Upper lobe of right lung (tissue), 1 donor: ENCODE results near the gene MAT2A. TPM values are rescaled to one million over a fixed set of nuclear protein-coding genes. Genes with fewer than 3 reads are reported as not detected.
"Not testable (repeated sequence)": the region's sequence is repeated elsewhere in the genome, so short reads cannot be mapped to it uniquely, and the experiment has no call there.

ENCODE experiments used
- ATAC-seq: fragments of 200-7000 bp; cut with Tn5 transposase; one replicate; pipeline ENCODE4 v1.9.1; 2020; ENCODE audit warnings: mild to moderate bottlenecking, moderate library complexity
- DNase-seq: peaks from one replicate; pipeline ENCODE4 v3.0.0-alpha.2; 2020
- H3K27ac ChIP-seq: fragments of 200-600 bp; one replicate; pipeline ENCODE4 v1.8.0; 2022
- H3K27me3 ChIP-seq: fragments of 200-600 bp; one replicate; pipeline ENCODE4 v1.8.0; 2022; ENCODE audit warnings: mild to moderate bottlenecking
- H3K36me3 ChIP-seq: fragments of 200-600 bp; one replicate; pipeline ENCODE4 v1.8.0; 2022
- H3K4me1 ChIP-seq: fragments of 200-600 bp; one replicate; pipeline ENCODE4 v1.8.0; 2022
- H3K4me3 ChIP-seq: fragments of 200-600 bp; one replicate; pipeline ENCODE4 v1.8.0; 2022; ENCODE audit warnings: mild to moderate bottlenecking
- H3K9me3 ChIP-seq: fragments of 200-600 bp; one replicate; pipeline ENCODE4 v1.8.0; 2022
- CTCF ChIP-seq: fragments of 200-600 bp; IDR thresholded peaks from one replicate; pipeline ENCODE4 v1.8.0; 2022; ENCODE audit warnings: antibody characterized with exemption
- intact Hi-C: fragments of 100-400 bp; cut with DNase I; formaldehyde crosslinking; loops from one replicate; pipeline ENCODE4 v1.11.0; 2022
- total RNA-seq: library from RNA; stranded (reverse); fragmentation: NEBNext Ultra II Directional; extraction: Animal tissue kit (Norgen Biotek cat#: 25700); gene quantifications from one replicate; pipeline ENCODE4 v1.2.1, GENCODE V29; 2021
- donor health status: DM: no; HTN: yes; CAD: no; lungs with severe emphysema.

The MAT2A gene
- total RNA-seq, 1 donor from 2014 or later = 212 TPM

GRCh38 chr2:85541753-85542457 lies 2.9 kb downstream of the MAT2A start:
- no peak for TF ChIP-seq CTCF
- H3K4me1 ChIP-seq = peaks cover 38% of the 10 kb centered on the region
- intact Hi-C loops = no loop called here
- H3K27ac ChIP-seq = no peak overlapping the region
- H3K4me3 ChIP-seq = peak overlapping the region; percentile 97
- no peaks in the 10 kb centered on the region for H3K27me3 ChIP-seq
- DNase-seq (no peak), ATAC-seq (no peak)
- H3K9me3 ChIP-seq = no peaks in the 10 kb centered on the region
- peaks cover 61% of the 10 kb centered on the region for H3K36me3 ChIP-seq

GRCh38 chr2:85542777-85543176 lies 3.8 kb downstream of the MAT2A start:
- peaks cover 70% of the 10 kb centered on the region for H3K36me3 ChIP-seq
- H3K4me1 ChIP-seq = peaks cover 31% of the 10 kb centered on the region
- no peak for DNase-seq
- intact Hi-C loops = no loop called here
- H3K4me3 ChIP-seq = no peak overlapping the region
- TF ChIP-seq CTCF = no peak
- no peaks in the 10 kb centered on the region for H3K27me3 ChIP-seq
- no peak for ATAC-seq
- H3K9me3 ChIP-seq = no peaks in the 10 kb centered on the region
- no peak overlapping the region for H3K27ac ChIP-seq

- H3K4me1 ChIP-seq = peaks cover 31% of the 10 kb centered on the region
- H3K27ac ChIP-seq = not testable (repeated sequence)
Observed at GRCh38 chr2:85544254-85544691, 5.3 kb downstream of the MAT2A start.

GRCh38 chr2:85544915-85545779 lies 6.2 kb downstream of the MAT2A start:
- DNase-seq, H3K27ac ChIP-seq, H3K9me3 ChIP-seq, H3K27me3 ChIP-seq, ATAC-seq, H3K4me3 ChIP-seq, intact Hi-C loops: not testable (repeated sequence)
- H3K36me3 ChIP-seq = peaks cover 94% of the 10 kb centered on the region
- H3K4me1 ChIP-seq = peaks cover 31% of the 10 kb centered on the region

More at GRCh38 chr2:85544254-85544691, 5.3 kb downstream of the MAT2A start:
- H3K36me3 ChIP-seq = peaks cover 85% of the 10 kb centered on the region
- H3K27me3 ChIP-seq, H3K9me3 ChIP-seq, DNase-seq, intact Hi-C loops, H3K4me3 ChIP-seq, ATAC-seq: not testable (repeated sequence)

- TF ChIP-seq CTCF = no peak
- Histone ChIP-seq H3K4me1 (peaks cover 26% of the 10 kb centered on the region), H3K27ac (no peak overlapping the region), H3K36me3 (peaks cover 99% of the 10 kb centered on the region), H3K27me3 (no peaks in the 10 kb centered on the region), H3K4me3 (no peak overlapping the region), H3K9me3 (no peaks in the 10 kb centered on the region)
- DNase-seq = no peak
- intact Hi-C loops = loop anchor here (2.0 kb wide), 1 partner anchor 125 kb away; no protein-coding TSS in a partner anchor
- no peak for ATAC-seq
Observed at GRCh38 chr2:85545780-85546240, 6.8 kb downstream of the MAT2A start.

- intact Hi-C loops = loop anchor here (2.0 kb wide), 1 partner anchor 126 kb away; no protein-coding TSS in a partner anchor
- no peak for DNase-seq
- H3K27me3 ChIP-seq = no peaks in the 10 kb centered on the region
- no peak overlapping the region for H3K27ac ChIP-seq
- TF ChIP-seq CTCF = no peak
- no peaks in the 10 kb centered on the region for H3K9me3 ChIP-seq
- no peak for ATAC-seq
- H3K4me3 ChIP-seq = no peak overlapping the region
- peaks cover 13% of the 10 kb centered on the region for H3K4me1 ChIP-seq
- peaks cover 97% of the 10 kb centered on the region for H3K36me3 ChIP-seq
Observed at GRCh38 chr2:85547089-85547858, 8.3 kb downstream of the MAT2A start.
